HEK293 (cell line): Measurements from ENCODE around the gene PRKCA.

Experiments
- CTCF ChIA-PET: fragments of 350-600 bp; formaldehyde crosslinking; extraction: SDS; loops from one replicate; lab custom pipeline; 2021; ENCODE audit warnings: antibody characterized with exemption; lab: Yijun Ruan, JAX
- POLR2A ChIA-PET: fragments of 300-600 bp; formaldehyde crosslinking; extraction: SDS; loops from one replicate; lab custom pipeline; 2020; ENCODE audit warnings: antibody characterized with exemption, inconsistent platforms; lab: Yijun Ruan, JAX
- H3K27ac ChIP-seq: fragments of 200-500 bp; sonication (Bioruptor generic); 2 replicates; pipeline ENCODE4 v1.5.1; 2014; ENCODE audit warnings: low read depth, low read length, control low read depth, inconsistent platforms; ENCODE audit errors: extremely low read depth
- H3K36me3 ChIP-seq, 2 experiments: fragments of 200-500 bp in 1 of 2; sonication (Bioruptor generic) in 1 of 2; 1 replicate in 1 of 2; 2 replicates in 1 of 2; pipeline ENCODE4 v1.5.1; 2014 to 2017; ENCODE audit warnings: inconsistent platforms in 2 of 2, low read length in 2 of 2; ENCODE audit not compliant: control insufficient read depth in 2 of 2, insufficient read depth in 1 of 2
- H3K4me1 ChIP-seq: fragments of 200-500 bp; sonication (Bioruptor generic); 2 replicates; pipeline ENCODE4 v1.5.1; 2014; ENCODE audit warnings: mild to moderate bottlenecking, low read length, inconsistent platforms; ENCODE audit not compliant: control insufficient read depth, insufficient read depth
- H3K4me3 ChIP-seq: 2 replicates; pipeline ENCODE4 v1.5.1; 2011; ENCODE audit warnings: low read depth, mild to moderate bottlenecking, control low read depth, low read length, moderate library complexity
- H3K9me3 ChIP-seq: fragments of 200-500 bp; sonication (Bioruptor generic); 2 replicates; pipeline ENCODE4 v1.5.1; 2014; ENCODE audit warnings: low read depth, low read length, inconsistent platforms; ENCODE audit not compliant: control insufficient read depth, insufficient read depth
- HOXA7 ChIP-seq: sonication (generic); formaldehyde crosslinking; IDR thresholded peaks from 2 replicates; pipeline ENCODE4 v1.8.1; 2022; ENCODE audit warnings: missing genetic modification reagents, borderline replicate concordance
- KLF16 ChIP-seq: fragments of 450-650 bp; formaldehyde crosslinking; IDR thresholded peaks from 2 replicates; pipeline ENCODE4 v1.5.1; 2017; ENCODE audit warnings: missing biosample characterization, missing genetic modification characterization
- SCRT2 ChIP-seq: fragments of 450-650 bp; formaldehyde crosslinking; IDR thresholded peaks from 2 replicates; pipeline ENCODE4 v1.5.1; 2016; ENCODE audit warnings: missing biosample characterization, missing genetic modification characterization
- ZBTB20 ChIP-seq: fragments of 450-650 bp; formaldehyde crosslinking; IDR thresholded peaks from 2 replicates; pipeline ENCODE4 v1.5.1; 2016; ENCODE audit warnings: missing biosample characterization, missing genetic modification characterization
- ZNF2 ChIP-seq: fragments of 450-650 bp; formaldehyde crosslinking; IDR thresholded peaks from 2 replicates; pipeline ENCODE4 v1.5.1; 2016; ENCODE audit warnings: missing biosample characterization, missing genetic modification characterization
- ZNF24 ChIP-seq: fragments of 450-650 bp; formaldehyde crosslinking; IDR thresholded peaks from 2 replicates; pipeline ENCODE4 v1.5.1; 2016; ENCODE audit warnings: missing biosample characterization, missing genetic modification characterization
- ZNF37A ChIP-seq: fragments of 450-650 bp; IDR thresholded peaks from 2 replicates; pipeline ENCODE4 v1.5.1; 2018; ENCODE audit warnings: missing biosample characterization, missing genetic modification characterization
- ZNF404 ChIP-seq: fragments of 450-650 bp; formaldehyde crosslinking; IDR thresholded peaks from 2 replicates; pipeline ENCODE4 v1.5.1; 2017; ENCODE audit warnings: missing biosample characterization, missing genetic modification characterization
- ZNF544 ChIP-seq: fragments of 450-650 bp; formaldehyde crosslinking; IDR thresholded peaks from 2 replicates; pipeline ENCODE4 v1.5.0; 2017; ENCODE audit warnings: missing biosample characterization, missing genetic modification characterization
- ZNF664 ChIP-seq: fragments of 450-650 bp; formaldehyde crosslinking; IDR thresholded peaks from 2 replicates; pipeline ENCODE4 v1.5.1; 2016; ENCODE audit warnings: missing biosample characterization, missing genetic modification characterization
- ZNF707 ChIP-seq: fragments of 450-650 bp; formaldehyde crosslinking; IDR thresholded peaks from 2 replicates; pipeline ENCODE4 v1.5.1; 2016; ENCODE audit warnings: missing biosample characterization, missing genetic modification characterization
- ZNF777 ChIP-seq: fragments of 450-650 bp; formaldehyde crosslinking; IDR thresholded peaks from 2 replicates; pipeline ENCODE4 v1.5.1; 2017; ENCODE audit warnings: missing biosample characterization, missing genetic modification characterization, borderline replicate concordance
- ZNF830 ChIP-seq: fragments of 450-650 bp; IDR thresholded peaks from 2 replicates; pipeline ENCODE4 v1.5.0; 2018; ENCODE audit warnings: missing biosample characterization, missing genetic modification characterization, low read depth, mild to moderate bottlenecking, moderate library complexity
- ZNF837 ChIP-seq: fragments of 450-650 bp; formaldehyde crosslinking; IDR thresholded peaks from 2 replicates; pipeline ENCODE4 v1.5.1; 2016; ENCODE audit warnings: missing biosample characterization, missing genetic modification characterization
- ZNF843 ChIP-seq: fragments of 450-650 bp; formaldehyde crosslinking; IDR thresholded peaks from 2 replicates; pipeline ENCODE4 v1.5.1; 2016; ENCODE audit warnings: missing biosample characterization, missing genetic modification characterization
- TF ChIP-seq, protein P1 (sequence below): fragments of 450-650 bp; formaldehyde crosslinking; IDR thresholded peaks from 2 replicates; pipeline ENCODE4 v1.5.1; 2016; ENCODE audit warnings: missing biosample characterization, missing genetic modification characterization
- TF ChIP-seq, protein P2 (sequence below): fragments of 450-650 bp; formaldehyde crosslinking; IDR thresholded peaks from 2 replicates; pipeline ENCODE4 v1.5.1; 2016; ENCODE audit warnings: missing biosample characterization, missing genetic modification characterization
- TF ChIP-seq, protein P3 (sequence below): fragments of 450-650 bp; formaldehyde crosslinking; conservative IDR thresholded peaks from 2 replicates; pipeline ENCODE4 v1.5.1; 2016; ENCODE audit warnings: low read depth, missing biosample characterization, missing genetic modification characterization

Gene PRKCA

DNA sequence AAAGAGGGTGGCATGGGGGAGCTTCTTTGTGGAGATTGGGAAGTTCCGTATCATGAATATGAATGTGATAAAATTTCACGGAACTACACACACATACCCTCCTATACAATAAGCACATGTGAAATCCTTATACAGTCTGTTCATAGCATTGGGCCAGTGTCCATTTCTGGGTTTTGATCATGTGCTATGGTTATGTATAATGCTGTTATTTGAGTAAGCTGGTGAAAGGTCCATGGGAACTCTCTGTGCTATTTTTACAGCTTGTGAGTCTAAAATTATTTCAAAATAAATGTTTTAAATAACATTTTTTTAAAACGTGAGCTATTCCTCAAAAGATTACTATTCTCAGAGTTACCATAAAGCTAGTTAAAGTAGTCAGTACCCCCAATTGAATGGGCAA, 327.3 kb downstream of the PRKCA start (continued):
- TF ChIP-seq, protein P1, sequence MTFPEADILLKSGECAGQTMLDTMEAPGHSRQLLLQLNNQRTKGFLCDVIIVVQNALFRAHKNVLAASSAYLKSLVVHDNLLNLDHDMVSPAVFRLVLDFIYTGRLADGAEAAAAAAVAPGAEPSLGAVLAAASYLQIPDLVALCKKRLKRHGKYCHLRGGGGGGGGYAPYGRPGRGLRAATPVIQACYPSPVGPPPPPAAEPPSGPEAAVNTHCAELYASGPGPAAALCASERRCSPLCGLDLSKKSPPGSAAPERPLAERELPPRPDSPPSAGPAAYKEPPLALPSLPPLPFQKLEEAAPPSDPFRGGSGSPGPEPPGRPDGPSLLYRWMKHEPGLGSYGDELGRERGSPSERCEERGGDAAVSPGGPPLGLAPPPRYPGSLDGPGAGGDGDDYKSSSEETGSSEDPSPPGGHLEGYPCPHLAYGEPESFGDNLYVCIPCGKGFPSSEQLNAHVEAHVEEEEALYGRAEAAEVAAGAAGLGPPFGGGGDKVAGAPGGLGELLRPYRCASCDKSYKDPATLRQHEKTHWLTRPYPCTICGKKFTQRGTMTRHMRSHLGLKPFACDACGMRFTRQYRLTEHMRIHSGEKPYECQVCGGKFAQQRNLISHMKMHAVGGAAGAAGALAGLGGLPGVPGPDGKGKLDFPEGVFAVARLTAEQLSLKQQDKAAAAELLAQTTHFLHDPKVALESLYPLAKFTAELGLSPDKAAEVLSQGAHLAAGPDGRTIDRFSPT (tag by site-specific recombination), result no peak
- no peak for TF ChIP-seq ZNF843 (tag by site-specific recombination)

DNA sequence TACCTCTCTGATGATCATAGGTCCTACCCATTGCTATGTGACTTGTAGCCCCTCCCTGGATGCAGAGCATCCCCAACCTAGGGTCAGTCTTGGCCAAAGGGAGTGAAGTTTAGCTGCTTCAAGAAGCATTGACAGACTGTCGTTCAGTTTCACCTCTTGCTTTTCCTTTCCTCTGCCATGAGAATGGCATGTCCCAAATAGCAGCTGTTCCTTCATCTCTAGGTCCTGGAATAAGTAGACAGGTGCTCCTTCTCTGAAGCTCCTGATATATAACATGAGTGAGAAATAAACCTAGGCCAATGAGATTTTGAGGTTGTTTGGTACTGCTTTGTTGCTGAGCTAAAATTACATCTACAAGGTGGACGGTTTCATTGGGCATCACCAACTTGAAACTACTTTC, 328.0 kb downstream of the PRKCA start:
- Histone ChIP-seq H3K4me1 (no peaks in the 10 kb centered on the region), H3K9me3 (no peaks in the 10 kb centered on the region), H3K27ac (no peak overlapping the region)
- ChIA-PET CTCF (interaction anchor here (0.5 to 1.4 kb wide), 4 partner anchors 60 to 430 kb away, joined by 3 to 8 read pairs (median 4); no protein-coding TSS in a partner anchor), POLR2A (no interaction called here)
- TF ChIP-seq ZNF777, result no peak
- TF ChIP-seq ZNF664, result no peak
- TF ChIP-seq SCRT2 (tag by site-specific recombination), result no peak
- TF ChIP-seq, protein P2, sequence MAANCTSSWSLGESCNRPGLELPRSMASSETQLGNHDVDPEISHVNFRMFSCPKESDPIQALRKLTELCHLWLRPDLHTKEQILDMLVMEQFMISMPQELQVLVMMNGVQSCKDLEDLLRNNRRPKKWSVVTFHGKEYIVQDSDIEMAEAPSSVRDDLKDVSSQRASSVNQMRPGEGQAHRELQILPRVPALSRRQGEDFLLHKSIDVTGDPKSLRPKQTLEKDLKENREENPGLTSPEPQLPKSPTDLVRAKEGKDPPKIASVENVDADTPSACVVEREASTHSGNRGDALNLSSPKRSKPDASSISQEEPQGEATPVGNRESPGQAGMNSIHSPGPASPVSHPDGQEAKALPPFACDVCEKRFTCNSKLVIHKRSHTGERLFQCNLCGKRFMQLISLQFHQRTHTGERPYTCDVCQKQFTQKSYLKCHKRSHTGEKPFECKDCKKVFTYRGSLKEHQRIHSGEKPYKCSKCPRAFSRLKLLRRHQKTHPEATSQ, result no peak
- no peak for TF ChIP-seq ZNF830 (tag by site-specific recombination)
- TF ChIP-seq, protein P3, sequence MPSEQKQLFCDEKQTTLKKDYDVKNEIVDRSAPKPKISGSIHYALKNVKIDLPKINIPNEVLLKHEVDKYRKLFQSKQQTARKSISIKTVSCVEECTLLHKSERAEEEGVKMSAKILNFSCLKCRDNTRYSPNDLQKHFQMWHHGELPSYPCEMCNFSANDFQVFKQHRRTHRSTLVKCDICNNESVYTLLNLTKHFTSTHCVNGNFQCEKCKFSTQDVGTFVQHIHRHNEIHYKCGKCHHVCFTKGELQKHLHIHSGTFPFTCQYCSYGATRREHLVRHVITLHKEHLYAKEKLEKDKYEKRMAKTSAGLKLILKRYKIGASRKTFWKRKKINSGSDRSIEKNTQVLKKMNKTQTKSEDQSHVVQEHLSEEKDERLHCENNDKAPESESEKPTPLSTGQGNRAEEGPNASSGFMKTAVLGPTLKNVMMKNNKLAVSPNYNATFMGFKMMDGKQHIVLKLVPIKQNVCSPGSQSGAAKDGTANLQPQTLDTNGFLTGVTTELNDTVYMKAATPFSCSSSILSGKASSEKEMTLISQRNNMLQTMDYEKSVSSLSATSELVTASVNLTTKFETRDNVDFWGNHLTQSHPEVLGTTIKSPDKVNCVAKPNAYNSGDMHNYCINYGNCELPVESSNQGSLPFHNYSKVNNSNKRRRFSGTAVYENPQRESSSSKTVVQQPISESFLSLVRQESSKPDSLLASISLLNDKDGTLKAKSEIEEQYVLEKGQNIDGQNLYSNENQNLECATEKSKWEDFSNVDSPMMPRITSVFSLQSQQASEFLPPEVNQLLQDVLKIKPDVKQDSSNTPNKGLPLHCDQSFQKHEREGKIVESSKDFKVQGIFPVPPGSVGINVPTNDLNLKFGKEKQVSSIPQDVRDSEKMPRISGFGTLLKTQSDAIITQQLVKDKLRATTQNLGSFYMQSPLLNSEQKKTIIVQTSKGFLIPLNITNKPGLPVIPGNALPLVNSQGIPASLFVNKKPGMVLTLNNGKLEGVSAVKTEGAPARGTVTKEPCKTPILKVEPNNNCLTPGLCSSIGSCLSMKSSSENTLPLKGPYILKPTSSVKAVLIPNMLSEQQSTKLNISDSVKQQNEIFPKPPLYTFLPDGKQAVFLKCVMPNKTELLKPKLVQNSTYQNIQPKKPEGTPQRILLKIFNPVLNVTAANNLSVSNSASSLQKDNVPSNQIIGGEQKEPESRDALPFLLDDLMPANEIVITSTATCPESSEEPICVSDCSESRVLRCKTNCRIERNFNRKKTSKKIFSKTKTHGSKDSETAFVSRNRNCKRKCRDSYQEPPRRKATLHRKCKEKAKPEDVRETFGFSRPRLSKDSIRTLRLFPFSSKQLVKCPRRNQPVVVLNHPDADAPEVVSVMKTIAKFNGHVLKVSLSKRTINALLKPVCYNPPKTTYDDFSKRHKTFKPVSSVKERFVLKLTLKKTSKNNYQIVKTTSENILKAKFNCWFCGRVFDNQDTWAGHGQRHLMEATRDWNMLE, result no peak
- no peak for TF ChIP-seq HOXA7 (CRISPR knock-in tag)
- TF ChIP-seq ZBTB20 (tag by site-specific recombination), result no peak
- no peak for TF ChIP-seq ZNF2
- TF ChIP-seq ZNF24 (tag by site-specific recombination), result no peak
- TF ChIP-seq ZNF37A, result no peak
- no peak for TF ChIP-seq KLF16
- TF ChIP-seq ZNF837, result no peak
- TF ChIP-seq ZNF707, result no peak
- no peak for TF ChIP-seq ZNF404 (tag by site-specific recombination)
- no peak for TF ChIP-seq ZNF544 (tag by site-specific recombination)
- TF ChIP-seq, all 188 proteins: peak for 0
- Histone ChIP-seq H3K4me3 (no peak overlapping the region), H3K36me3 (no peaks in the 10 kb centered on the region)
